Smooth muscle cell (in vitro differentiated cells): ENCODE measurements around the gene TBC1D5. TPM values are rescaled to one million over a fixed set of nuclear protein-coding genes. Genes with fewer than 3 reads are reported as not detected.
A peak's percentile ranks its signal among the peaks of the same experiment; 100 is the strongest.

ENCODE experiments used
- DNase-seq: peaks from one replicate; lab custom pipeline; 2025; ENCODE audit not compliant: unreplicated experiment; lab: John Stamatoyannopoulos, UW
- H2AFZ ChIP-seq: fragments of 200-600 bp; sonication (generic); 2 replicates; pipeline ENCODE4 v1.6.0; 2016; ENCODE audit warnings: antibody characterized with exemption, low read depth, mild to moderate bottlenecking
- H3F3A ChIP-seq: fragments of 200-600 bp; sonication (generic); 2 replicates; pipeline ENCODE4 v1.6.0; 2017; ENCODE audit warnings: antibody characterized with exemption, low read depth
- H3K27ac ChIP-seq: fragments of 200-600 bp; sonication (generic); 2 replicates; pipeline ENCODE4 v1.5.1; 2016; ENCODE audit warnings: low read depth, mild to moderate bottlenecking
- H3K27me3 ChIP-seq: fragments of 200-600 bp; sonication (generic); 2 replicates; pipeline ENCODE4 v1.6.1; 2016; ENCODE audit warnings: low read depth, mild to moderate bottlenecking
- H3K36me3 ChIP-seq: fragments of 200-600 bp; sonication (generic); 2 replicates; pipeline ENCODE4 v1.5.1; 2016; ENCODE audit warnings: low read depth
- H3K4me1 ChIP-seq: fragments of 200-600 bp; sonication (generic); 2 replicates; pipeline ENCODE4 v1.5.1; 2016; ENCODE audit warnings: low read depth
- H3K4me2 ChIP-seq: fragments of 200-600 bp; sonication (generic); 2 replicates; pipeline ENCODE4 v1.6.0; 2016; ENCODE audit warnings: mild to moderate bottlenecking
- H3K4me3 ChIP-seq: fragments of 200-600 bp; sonication (generic); 2 replicates; pipeline ENCODE4 v1.5.1; 2016; ENCODE audit warnings: mild to moderate bottlenecking
- H3K79me2 ChIP-seq: fragments of 200-600 bp; sonication (generic); 2 replicates; pipeline ENCODE4 v1.6.0; 2016; ENCODE audit warnings: low read depth, mild to moderate bottlenecking
- H3K9ac ChIP-seq: fragments of 200-600 bp; sonication (generic); 2 replicates; pipeline ENCODE4 v1.6.0; 2016; ENCODE audit warnings: low read depth
- H3K9me3 ChIP-seq: fragments of 200-600 bp; sonication (generic); replicated peaks from 2 replicates; pipeline ENCODE4 v1.5.1; 2016; ENCODE audit warnings: low read depth
- H4K20me1 ChIP-seq: fragments of 200-600 bp; sonication (generic); 2 replicates; pipeline ENCODE4 v1.6.0; 2016; ENCODE audit warnings: low read depth
- WGBS: methylation state at CpG from one replicate; pipeline ENCODE4 v1.1.7; 2016; ENCODE audit warnings: low lambda C conversion rate; 5-methylcytosine and 5-hydroxymethylcytosine counted together
- polyA plus RNA-seq: library from polyadenylated mRNA; unstranded; fragments of >200 nt; fragmentation: Nextera tagmentation; extraction: Ambion mirVana; gene quantifications from 2 replicates; pipeline ENCODE4 v1.2.1, GENCODE V29; 2016
- total RNA-seq: library from RNA; depleted of rRNA; stranded (reverse); fragments of >200 nt; gene quantifications from 2 replicates; pipeline ENCODE4 v1.2.3, GENCODE V29; 2014
- TF ChIP-seq, protein P1 (sequence below): fragments of 200-600 bp; sonication (generic); IDR thresholded peaks from 2 replicates; pipeline ENCODE4 v1.5.1; 2017; ENCODE audit warnings: borderline replicate concordance, mild to moderate bottlenecking, antibody characterized with exemption; ENCODE audit not compliant: insufficient read depth, poor library complexity, severe bottlenecking

TBC1D5 gene
- total and polyA plus RNA-seq, 2 experiments from 2014 or later: 14.6 to 35.3 TPM

- Histone ChIP-seq H3K27ac (no peak overlapping the region), H3K4me2 (no peak overlapping the region), H3K27me3 (no peaks in the 10 kb centered on the region), H2AFZ (no peak overlapping the region), H3K9ac (no peak overlapping the region), H3F3A (no peaks in the 10 kb centered on the region), H3K4me3 (no peak overlapping the region), H3K36me3 (no peaks in the 10 kb centered on the region), H4K20me1 (peaks cover 26% of the 10 kb centered on the region), H3K9me3 (no peaks in the 10 kb centered on the region), H3K79me2 (peaks cover 3% of the 10 kb centered on the region), H3K4me1 (no peaks in the 10 kb centered on the region)
- DNase-seq: no peak
- TF ChIP-seq, protein P1, sequence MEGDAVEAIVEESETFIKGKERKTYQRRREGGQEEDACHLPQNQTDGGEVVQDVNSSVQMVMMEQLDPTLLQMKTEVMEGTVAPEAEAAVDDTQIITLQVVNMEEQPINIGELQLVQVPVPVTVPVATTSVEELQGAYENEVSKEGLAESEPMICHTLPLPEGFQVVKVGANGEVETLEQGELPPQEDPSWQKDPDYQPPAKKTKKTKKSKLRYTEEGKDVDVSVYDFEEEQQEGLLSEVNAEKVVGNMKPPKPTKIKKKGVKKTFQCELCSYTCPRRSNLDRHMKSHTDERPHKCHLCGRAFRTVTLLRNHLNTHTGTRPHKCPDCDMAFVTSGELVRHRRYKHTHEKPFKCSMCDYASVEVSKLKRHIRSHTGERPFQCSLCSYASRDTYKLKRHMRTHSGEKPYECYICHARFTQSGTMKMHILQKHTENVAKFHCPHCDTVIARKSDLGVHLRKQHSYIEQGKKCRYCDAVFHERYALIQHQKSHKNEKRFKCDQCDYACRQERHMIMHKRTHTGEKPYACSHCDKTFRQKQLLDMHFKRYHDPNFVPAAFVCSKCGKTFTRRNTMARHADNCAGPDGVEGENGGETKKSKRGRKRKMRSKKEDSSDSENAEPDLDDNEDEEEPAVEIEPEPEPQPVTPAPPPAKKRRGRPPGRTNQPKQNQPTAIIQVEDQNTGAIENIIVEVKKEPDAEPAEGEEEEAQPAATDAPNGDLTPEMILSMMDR: no peak
Observed at GRCh38 chr3:17680530-17680929, 61.9 kb downstream of the TBC1D5 start.

DNA sequence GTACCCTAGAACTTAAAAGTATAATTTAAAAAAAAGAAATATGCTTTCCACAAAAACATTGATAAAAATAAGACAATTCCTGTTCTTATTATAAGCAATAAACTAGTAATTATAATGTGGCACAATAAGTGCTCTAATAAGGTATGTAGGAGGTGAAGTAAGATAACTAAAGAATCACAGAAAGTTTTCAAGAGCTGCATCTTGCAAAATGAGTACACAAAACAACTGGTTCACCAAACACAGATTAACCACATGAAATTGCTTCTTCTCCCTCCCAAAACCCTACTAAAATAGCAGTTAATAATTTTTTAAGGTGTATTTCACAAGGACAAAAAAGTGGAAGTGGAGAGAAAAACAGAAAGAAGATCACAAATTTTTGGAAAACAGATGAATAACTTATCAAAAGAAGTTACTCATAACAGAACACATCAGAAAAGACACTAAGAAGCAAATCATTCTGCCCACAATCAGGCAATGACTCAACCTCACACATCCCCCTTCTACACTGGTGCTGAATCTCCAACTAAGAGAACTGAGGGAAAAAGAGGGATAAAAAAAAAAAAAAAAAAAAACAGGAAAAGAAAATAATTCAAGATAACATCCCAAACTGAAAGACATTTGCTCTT, 64.2 kb downstream of the TBC1D5 start:
- H3K4me1 ChIP-seq: no peaks in the 10 kb centered on the region
- peaks cover 3% of the 10 kb centered on the region for H3K79me2 ChIP-seq
- H3K4me2 ChIP-seq: peak overlapping the region; percentile 47
- no peak overlapping the region for H3K9ac ChIP-seq
- H4K20me1 ChIP-seq: peaks cover 16% of the 10 kb centered on the region
- no peaks in the 10 kb centered on the region for H3K9me3 ChIP-seq
- DNase-seq: no peak
- H2AFZ ChIP-seq: no peak overlapping the region
- peak overlapping the region; percentile 10 for H3K27ac ChIP-seq
- H3K27me3 ChIP-seq: no peaks in the 10 kb centered on the region
- TF ChIP-seq, protein P1: no peak
- no peaks in the 10 kb centered on the region for H3F3A ChIP-seq
- no peaks in the 10 kb centered on the region for H3K36me3 ChIP-seq
- H3K4me3 ChIP-seq: no peak overlapping the region

GRCh38 chr3:17674082-17674686, 68.2 kb downstream of the TBC1D5 start:
- Histone ChIP-seq H3K4me3 (no peak overlapping the region), H2AFZ (no peak overlapping the region), H3K4me2 (no peak overlapping the region), H3K79me2 (peaks cover 3% of the 10 kb centered on the region), H3K9me3 (no peaks in the 10 kb centered on the region), H3K4me1 (no peaks in the 10 kb centered on the region), H3K36me3 (no peaks in the 10 kb centered on the region), H4K20me1 (peaks cover 22% of the 10 kb centered on the region), H3K27me3 (no peaks in the 10 kb centered on the region), H3K27ac (no peak overlapping the region), H3K9ac (no peak overlapping the region), H3F3A (no peaks in the 10 kb centered on the region)
- DNase-seq: no peak
- TF ChIP-seq, protein P1: no peak
- WGBS: 45% methylated on average over 2 of the region's 2 CpGs

DNA sequence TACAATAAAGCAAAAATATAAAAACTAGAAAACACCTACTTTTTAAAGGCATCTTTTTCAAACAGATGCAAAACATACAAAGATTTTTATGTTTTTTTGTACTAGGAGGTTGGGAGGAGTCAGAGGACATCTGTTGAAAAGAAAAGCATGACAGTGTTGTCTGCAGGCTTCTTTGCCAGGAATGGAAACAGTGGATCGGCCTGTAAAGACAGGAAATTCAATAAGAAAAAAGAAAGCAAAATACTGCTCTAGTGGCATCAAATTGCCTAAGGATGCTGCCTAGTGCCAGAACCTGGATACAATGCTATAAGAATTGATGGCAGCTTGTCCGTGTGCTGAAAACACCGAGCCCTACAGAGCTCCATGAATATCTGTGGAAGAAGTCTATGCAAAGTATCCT, 69.9 kb downstream of the TBC1D5 start:
- Histone ChIP-seq H4K20me1 (peaks cover 8% of the 10 kb centered on the region), H3K27ac (no peak overlapping the region), H2AFZ (no peak overlapping the region), H3K4me1 (no peaks in the 10 kb centered on the region), H3K36me3 (no peaks in the 10 kb centered on the region), H3K27me3 (no peaks in the 10 kb centered on the region), H3K9me3 (no peaks in the 10 kb centered on the region), H3K4me2 (no peak overlapping the region), H3K4me3 (no peak overlapping the region), H3K9ac (no peak overlapping the region), H3K79me2 (peaks cover 3% of the 10 kb centered on the region), H3F3A (no peaks in the 10 kb centered on the region)
- DNase-seq: no peak
- TF ChIP-seq, protein P1: no peak
- WGBS: 83% methylated on average over 3 of the region's 3 CpGs
